WERI-Rb-1 (cell line): ENCODE data around the gene ZNF366.

ENCODE experiments used
- DNase-seq: peaks from one replicate; pipeline ENCODE4 v3.0.0-alpha.2; 2020
- H3K27ac ChIP-seq: fragments of 250-450 bp; sonication (Bioruptor Pico); 2 replicates; pipeline ENCODE4 v1.5.1; 2020; ENCODE audit warnings: mild to moderate bottlenecking, moderate library complexity
- H3K27me3 ChIP-seq: fragments of 250-450 bp; sonication (Bioruptor Pico); 2 replicates; pipeline ENCODE4 v1.5.1; 2021; ENCODE audit warnings: mild to moderate bottlenecking, low read depth, moderate library complexity; ENCODE audit not compliant: insufficient read depth, severe bottlenecking
- H3K36me3 ChIP-seq: fragments of 250-450 bp; sonication (Bioruptor Pico); 2 replicates; pipeline ENCODE4 v1.5.1; 2020; ENCODE audit warnings: mild to moderate bottlenecking, moderate library complexity
- H3K4me3 ChIP-seq: 2 replicates; pipeline ENCODE4 v1.5.1; 2011; ENCODE audit warnings: low read depth, mild to moderate bottlenecking, control low read depth, low read length
- H3K9me3 ChIP-seq: fragments of 250-450 bp; sonication (Bioruptor Pico); 2 replicates; pipeline ENCODE4 v1.5.1; 2021; ENCODE audit warnings: mild to moderate bottlenecking, moderate library complexity; ENCODE audit not compliant: severe bottlenecking
- CTCF ChIP-seq: IDR thresholded peaks from 2 replicates; pipeline ENCODE4 v1.5.1; 2011; ENCODE audit warnings: low read depth, mild to moderate bottlenecking, control low read depth, inconsistent platforms, low read length

Gene ZNF366

GRCh38 chr5:72479921-72480320, 27.3 kb downstream of the ZNF366 start:
- no peak for DNase-seq
- Histone ChIP-seq H3K36me3 (no peaks in the 10 kb centered on the region), H3K4me3 (no peak overlapping the region), H3K27me3 (no peaks in the 10 kb centered on the region), H3K27ac (no peak overlapping the region), H3K9me3 (no peaks in the 10 kb centered on the region)
- TF ChIP-seq CTCF = no peak

GRCh38 chr5:72478684-72479083, 28.5 kb downstream of the ZNF366 start:
- Histone ChIP-seq H3K27me3 (no peaks in the 10 kb centered on the region), H3K36me3 (no peaks in the 10 kb centered on the region), H3K9me3 (no peaks in the 10 kb centered on the region), H3K4me3 (no peak overlapping the region), H3K27ac (no peak overlapping the region)
- TF ChIP-seq CTCF = no peak
- DNase-seq = no peak

GRCh38 chr5:72478276-72478675, 28.9 kb downstream of the ZNF366 start:
- Histone ChIP-seq H3K4me3 (no peak overlapping the region), H3K27ac (no peak overlapping the region), H3K27me3 (no peaks in the 10 kb centered on the region), H3K9me3 (no peaks in the 10 kb centered on the region), H3K36me3 (no peaks in the 10 kb centered on the region)
- no peak for TF ChIP-seq CTCF
- no peak for DNase-seq

GRCh38 chr5:72477644-72478043, 29.6 kb downstream of the ZNF366 start:
- Histone ChIP-seq H3K27ac (no peak overlapping the region), H3K36me3 (no peaks in the 10 kb centered on the region), H3K9me3 (no peaks in the 10 kb centered on the region), H3K4me3 (no peak overlapping the region), H3K27me3 (no peaks in the 10 kb centered on the region)
- DNase-seq = no peak
- no peak for TF ChIP-seq CTCF

- Histone ChIP-seq H3K36me3 (no peaks in the 10 kb centered on the region), H3K9me3 (no peaks in the 10 kb centered on the region), H3K4me3 (no peak overlapping the region), H3K27ac (no peak overlapping the region), H3K27me3 (no peaks in the 10 kb centered on the region)
- DNase-seq = no peak
- no peak for TF ChIP-seq CTCF
Measured at GRCh38 chr5:72477176-72477575, 30.0 kb downstream of the ZNF366 start.

- no peak for DNase-seq
- Histone ChIP-seq H3K27ac (no peak overlapping the region), H3K27me3 (no peaks in the 10 kb centered on the region), H3K36me3 (no peaks in the 10 kb centered on the region), H3K4me3 (no peak overlapping the region), H3K9me3 (no peaks in the 10 kb centered on the region)
- no peak for TF ChIP-seq CTCF
Measured at GRCh38 chr5:72476721-72477120, 30.5 kb downstream of the ZNF366 start.
